ENCODE results near the gene HTD2. TPM values are rescaled to one million over a fixed set of nuclear protein-coding genes. Genes with fewer than 3 reads are reported as not detected.
A peak's percentile ranks its signal among the peaks of the same experiment; 100 is the strongest.
"Not testable (repeated sequence)": the region's sequence is repeated elsewhere in the genome, so short reads cannot be mapped to it uniquely, and the experiment has no call there.

Gene HTD2
- total RNA-seq, 1 donor from 2014 or later: 1.7 TPM

- no peak for DNase-seq (ENCODE audit: low spot score)
Observed at GRCh38 chr3:58331593-58332152, 25.4 kb downstream of the HTD2 start.

- DNase-seq (ENCODE audit: low spot score): peak; percentile 82
Observed at GRCh38 chr3:58332575-58333188, 26.4 kb downstream of the HTD2 start, which contains the start of gene PXK. PXK (plus strand) TSS chr3:58332892; CDS start chr3:58332989, 97 bp downstream.

GRCh38 chr3:58333206-58334012 lies 27.1 kb downstream of the HTD2 start:
- DNase-seq (ENCODE audit: low spot score): peak; percentile 45

DNA sequence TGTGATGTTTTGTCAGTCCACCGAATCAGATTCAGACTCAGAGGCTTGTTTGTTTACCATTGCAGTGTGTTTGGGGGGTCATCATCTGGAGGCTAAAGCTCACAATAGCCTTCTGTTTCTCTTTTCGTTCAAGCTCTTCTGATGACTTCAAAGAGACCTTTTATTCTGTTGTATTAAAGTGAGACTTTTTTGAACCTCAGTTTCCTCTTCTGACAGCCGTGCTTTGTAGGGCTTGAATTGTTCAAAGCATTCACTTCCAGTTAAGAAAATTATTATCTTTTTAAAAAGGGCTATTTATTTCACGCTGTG lies 27.6 kb downstream of the HTD2 start:
- DNase-seq (ENCODE audit: low spot score): no peak

GRCh38 chr3:58334506-58334884 lies 28.2 kb downstream of the HTD2 start:
- no peak for DNase-seq (ENCODE audit: low spot score)

DNA sequence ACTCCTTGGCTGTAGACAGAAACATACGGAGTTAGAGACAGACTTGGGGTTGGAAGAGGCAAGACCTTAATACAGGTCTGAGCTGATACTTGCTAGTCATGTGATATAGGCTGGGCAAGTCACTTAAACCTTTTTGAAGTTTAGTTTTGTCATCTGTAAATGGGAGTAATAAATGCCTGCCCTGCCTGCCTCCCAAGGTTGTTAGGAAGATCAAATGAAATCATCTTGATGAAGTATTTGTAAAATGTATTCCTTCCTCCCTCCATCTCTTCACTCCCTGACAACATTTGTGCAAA lies 29.3 kb downstream of the HTD2 start:
- no peak for DNase-seq (ENCODE audit: low spot score)

- DNase-seq (ENCODE audit: low spot score): no peak
Observed at GRCh38 chr3:58336135-58336882, 30.0 kb downstream of the HTD2 start.

GRCh38 chr3:58337190-58337589 lies 30.9 kb downstream of the HTD2 start:
- DNase-seq (ENCODE audit: low spot score): no peak

DNA sequence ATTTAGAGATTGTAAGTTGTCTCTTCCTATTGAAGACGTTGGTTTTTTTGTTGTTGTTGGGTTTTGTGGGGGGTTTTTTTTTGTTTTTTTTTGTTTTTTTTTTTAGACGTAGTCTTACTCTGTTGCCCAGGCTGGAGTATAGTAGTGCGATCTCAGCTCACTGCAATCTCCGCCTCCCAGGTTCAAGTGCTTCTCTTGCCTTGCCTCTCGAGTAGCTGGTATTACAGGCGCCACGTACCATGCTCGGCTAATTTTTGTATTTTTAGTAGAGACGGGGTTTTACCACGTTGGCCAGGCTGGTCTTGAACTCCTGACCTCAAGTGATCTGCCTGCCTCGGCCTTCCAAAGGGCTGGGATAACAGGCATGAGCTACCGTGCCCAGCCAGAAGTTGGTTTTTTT lies 32.8 kb downstream of the HTD2 start:
- DNase-seq (ENCODE audit: low spot score): not testable (repeated sequence)

DNA sequence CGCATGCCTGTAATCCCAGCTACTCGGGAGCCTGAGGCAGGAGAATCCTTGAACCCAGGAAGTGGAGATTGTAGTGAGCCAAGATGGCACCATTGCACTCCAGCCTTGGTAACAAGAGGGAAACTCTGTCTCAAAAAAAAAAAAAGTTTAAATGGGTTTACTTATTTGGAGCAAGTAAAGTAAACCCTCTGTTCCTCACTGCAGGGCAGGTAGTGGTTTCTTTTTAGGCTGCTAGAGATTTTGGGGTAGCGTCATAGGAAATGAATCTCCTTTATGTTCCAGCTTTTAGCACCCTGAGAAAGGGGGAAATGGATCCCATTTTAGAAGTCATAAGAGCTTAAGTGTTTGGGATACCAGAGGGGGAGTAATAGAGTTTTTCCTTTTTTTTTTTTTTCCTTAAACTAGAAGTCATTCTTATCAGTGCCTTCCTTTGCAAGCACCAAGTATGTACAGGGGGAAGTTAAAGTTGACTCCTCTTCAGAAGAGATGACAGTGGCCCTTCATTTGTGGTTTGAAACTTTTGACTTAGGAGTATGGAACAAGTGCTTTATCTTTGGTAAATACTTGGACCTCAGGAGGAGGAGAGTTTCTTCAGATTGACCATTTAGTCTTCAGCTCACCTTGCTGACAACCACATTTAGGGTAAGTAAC lies 34.4 kb downstream of the HTD2 start:
- no peak for DNase-seq (ENCODE audit: low spot score)

DNA sequence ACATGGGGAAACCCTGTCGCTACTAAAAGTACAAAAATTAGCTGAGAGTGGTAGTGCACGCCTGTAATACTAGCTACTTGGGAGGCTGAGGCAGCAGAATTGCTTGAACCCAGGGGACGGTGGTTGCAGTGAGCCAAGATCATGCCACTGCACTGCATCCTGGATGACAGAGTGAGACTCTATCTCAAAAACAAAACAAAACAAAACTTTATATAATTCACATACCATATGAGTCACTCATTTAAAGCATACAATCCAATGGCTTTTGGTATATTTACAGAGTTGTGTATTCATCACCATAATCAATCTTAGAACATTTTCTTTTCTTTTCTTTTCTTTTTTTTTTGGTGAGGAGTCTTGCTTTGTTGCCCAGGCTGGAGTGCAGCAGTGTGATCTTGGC lies 35.1 kb downstream of the HTD2 start:
- DNase-seq (ENCODE audit: low spot score): no peak

DNA sequence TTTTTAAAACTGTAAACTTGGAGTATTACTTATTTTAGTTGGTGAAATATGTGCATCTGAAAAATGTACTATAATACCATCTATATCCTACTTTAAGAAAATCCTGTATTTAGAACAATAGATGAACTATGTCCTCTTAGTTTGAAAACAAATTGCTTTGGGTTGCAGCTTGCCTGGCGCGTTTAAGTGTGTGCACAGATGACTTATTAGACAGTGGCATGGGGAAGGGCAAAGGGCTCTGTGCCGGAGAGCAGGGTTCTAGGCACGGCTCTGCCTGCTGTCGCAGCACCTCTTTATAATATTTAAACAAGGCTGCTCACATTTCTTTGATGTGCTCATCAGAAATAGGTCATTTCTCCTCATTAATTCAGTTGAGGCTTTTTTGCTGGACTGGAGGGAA lies 36.4 kb downstream of the HTD2 start:
- no peak for DNase-seq (ENCODE audit: low spot score)

DNA sequence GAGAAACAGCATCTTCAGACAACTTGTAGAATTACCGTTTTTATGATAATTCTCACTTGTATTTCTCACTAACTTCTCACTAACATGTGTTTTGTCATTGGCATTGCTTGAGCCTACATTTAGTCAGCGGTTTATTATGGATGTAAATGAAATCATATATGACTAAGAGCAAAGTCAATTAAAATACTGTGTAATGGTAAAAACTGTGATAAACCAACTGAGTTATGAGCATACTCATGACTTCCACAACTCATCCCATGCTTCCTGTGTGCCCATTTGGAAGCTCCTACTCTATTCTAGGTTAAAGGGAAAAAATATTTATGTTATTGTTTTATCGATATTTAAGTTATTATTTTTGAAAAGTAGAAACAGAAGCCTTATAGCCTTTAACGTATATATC lies 39.1 kb downstream of the HTD2 start:
- no peak for DNase-seq (ENCODE audit: low spot score)

- no peak for DNase-seq (ENCODE audit: low spot score)
Observed at GRCh38 chr3:58346368-58346767, 40.0 kb downstream of the HTD2 start.

DNA sequence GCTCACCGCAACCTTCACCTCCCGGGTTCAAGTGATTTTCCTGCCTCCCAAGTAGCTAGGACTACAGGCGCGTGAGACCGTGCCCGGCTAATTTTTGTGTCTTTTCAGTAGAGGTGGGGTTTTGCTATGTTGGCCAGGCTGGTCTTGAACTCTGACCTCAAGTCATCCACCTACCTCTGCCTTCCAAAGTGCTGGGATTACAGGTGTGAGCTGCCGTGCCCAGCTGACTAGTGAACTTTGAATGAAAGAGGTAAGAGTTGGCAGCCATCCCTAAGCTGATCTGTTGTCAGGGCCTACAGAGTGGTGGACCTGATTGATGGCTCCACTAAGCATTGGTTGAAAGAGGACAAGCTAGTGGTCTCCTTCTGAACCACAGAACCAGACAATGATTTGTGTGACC lies 41.7 kb downstream of the HTD2 start:
- DNase-seq (ENCODE audit: low spot score): no peak

DNA sequence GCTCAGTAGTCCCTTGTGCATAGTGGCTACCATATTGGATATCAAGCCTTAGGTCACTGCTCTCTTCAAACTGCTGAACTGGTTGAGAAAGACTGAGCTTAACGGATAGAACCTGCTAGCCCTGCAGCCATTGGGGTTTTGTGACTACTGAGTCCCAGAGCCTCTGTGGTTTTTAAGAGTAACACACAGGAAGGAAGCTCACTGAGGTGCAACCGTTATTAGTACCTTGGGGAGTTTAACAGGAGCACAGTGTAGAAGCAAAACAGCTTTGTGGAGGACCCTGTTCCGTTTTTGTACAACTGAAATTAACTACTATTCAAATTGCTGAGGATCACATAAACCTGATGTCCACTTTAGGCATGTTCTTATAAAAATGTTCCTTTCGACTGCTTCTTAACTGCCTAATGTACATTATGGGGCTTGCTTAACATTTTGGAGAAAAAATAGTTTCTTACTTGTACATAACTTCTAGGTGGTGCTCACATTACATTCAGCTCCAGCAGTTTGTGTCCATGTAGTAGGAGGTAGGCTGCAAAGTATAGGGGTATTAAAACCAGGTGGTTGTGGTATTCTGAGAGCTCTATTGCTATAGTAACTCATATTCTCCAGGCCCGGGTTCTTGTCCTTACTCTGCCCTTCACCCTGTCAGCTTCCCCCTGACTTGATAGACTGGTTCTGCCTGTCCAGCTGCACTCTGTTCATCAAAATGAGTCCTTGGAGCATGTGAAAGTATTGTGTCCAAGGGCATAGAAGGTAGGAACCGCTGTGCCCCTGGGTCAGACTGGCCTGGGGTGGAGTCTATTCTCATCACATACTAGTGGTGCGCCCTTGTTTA lies 43.7 kb downstream of the HTD2 start:
- DNase-seq (ENCODE audit: low spot score): no peak

GRCh38 chr3:58350627-58351013 lies 44.3 kb downstream of the HTD2 start:
- DNase-seq (ENCODE audit: low spot score): no peak

DNA sequence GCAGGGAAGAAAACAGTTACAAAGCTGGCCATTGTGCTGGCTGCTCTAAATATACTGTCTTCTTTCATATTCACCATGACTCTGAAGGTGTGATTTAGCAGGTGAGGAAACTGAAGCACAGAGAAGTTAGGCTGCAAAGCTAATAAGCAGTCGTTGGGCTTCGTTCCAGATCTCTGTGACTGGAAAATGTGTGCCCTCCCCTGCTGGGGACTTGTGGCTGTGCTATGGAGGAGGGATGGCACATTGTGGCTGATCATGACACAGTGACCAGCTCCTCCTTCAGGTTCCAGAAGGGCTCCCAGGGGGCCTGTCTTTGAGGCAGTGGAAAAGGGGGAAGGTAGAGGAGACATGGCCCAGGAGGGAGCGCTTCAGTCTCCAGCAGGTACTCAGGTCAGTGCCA lies 45.6 kb downstream of the HTD2 start:
- DNase-seq (ENCODE audit: low spot score): no peak

GRCh38 chr3:58352626-58353025 lies 46.3 kb downstream of the HTD2 start:
- DNase-seq (ENCODE audit: low spot score): no peak

DNA sequence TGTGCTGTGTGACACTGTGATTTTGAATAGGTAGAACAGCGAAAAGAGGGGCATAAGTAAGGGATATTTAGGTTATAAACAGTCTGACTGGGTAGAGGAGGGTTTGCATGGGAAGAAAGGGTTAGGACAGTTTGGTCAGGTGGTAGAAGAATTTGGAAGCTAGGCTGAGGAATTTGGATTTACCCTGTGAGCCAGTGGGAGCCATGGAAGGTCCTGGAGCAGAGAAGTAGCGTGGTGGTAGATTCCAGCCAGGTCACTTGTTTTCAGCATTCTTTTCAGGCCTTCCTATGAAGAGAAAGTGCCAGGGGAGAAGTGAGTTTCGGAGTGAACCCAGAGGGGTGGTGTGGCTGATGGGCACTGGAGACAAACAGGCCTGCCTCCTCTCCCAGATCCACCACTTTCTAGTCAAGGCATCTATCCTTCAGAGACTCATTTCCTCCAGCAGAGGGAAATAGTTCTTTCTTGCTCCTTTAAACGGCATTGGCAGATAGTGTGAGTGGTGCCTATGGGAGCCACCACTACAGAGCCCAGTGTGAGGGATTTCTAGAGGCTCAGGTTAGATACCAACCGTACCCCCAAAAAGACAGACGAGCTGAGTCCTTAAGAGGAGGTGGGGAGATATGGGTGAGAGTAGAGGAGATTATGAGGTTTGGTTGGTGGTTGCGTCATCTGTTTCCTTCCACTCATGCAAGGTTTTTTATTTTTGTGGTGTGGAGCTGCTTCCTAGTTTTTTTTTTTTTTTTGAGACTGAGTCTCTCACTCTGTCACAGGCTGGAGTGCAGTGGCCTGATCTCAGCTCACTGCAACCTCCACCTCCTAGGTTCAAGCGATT lies 47.6 kb downstream of the HTD2 start:
- no peak for DNase-seq (ENCODE audit: low spot score)

Measured in umbilical cord (tissue), 2 donors.